CD4-positive, alpha-beta T cell treated with Interleukin-10 for 1 hour (primary cell): ENCODE measurements around the gene MAP4.
A peak's percentile ranks its signal among the peaks of the same experiment; 100 is the strongest.
"Not testable (repeated sequence)": the region's sequence is repeated elsewhere in the genome, so short reads cannot be mapped to it uniquely, and the experiment has no call there.

Experiments used
- DNase-seq: peaks from one replicate; pipeline ENCODE4 v3.0.0-alpha.2; 2020

Gene MAP4

GRCh38 chr3:48015431-48016180 is 610 bp downstream of the MAP4 start:
- DNase-seq = no peak

DNA sequence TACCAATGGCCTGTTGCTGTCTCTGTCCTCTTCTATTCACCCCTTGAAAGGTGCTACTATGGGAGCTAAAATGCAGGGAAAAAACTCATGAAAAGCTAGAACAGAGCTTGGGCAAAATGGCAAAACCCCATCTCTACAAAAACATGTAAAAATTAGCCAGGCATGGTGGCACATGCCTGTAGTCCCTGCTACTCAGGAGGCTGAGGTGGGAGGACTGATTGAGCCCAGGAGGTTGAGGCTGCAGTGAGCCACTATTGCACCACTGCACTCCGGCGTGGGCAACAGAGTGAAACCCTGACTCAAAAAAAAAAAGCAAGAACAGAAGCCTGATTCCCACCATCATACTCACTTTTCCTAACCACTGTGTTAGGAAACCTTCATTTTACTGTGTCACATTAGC is 1.9 kb downstream of the MAP4 start:
- DNase-seq = no peak

DNA sequence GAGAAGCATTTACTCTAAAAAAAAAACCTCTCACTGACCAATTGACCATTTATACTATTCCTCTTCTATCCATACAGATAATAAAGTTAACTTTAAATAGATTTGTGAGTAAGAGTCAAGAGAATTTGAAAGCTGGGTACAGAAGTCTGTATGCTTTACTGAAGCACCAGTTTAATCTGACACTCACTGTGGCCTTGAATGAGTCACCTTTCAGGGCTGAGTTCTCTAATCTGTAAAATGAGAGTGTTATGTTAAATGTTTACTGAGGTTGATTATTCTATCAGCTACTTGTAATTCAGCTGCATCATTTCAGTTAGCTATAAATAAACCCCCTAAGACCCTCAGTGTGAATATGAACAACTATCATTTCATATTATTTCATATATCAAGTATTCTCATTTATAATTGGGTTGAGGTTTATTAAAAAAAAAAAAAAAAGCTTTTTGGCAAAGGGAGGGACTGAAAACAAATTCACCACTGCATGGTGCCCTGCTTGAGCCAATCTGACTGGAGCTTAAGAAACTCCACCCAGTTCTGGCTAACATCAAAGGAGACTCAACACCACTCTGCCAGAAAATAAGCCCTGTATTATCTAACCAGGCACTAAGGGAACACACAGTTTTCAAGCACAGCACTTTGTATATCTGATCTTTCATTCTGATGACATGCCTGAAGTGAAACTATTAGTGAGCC is 2.8 kb downstream of the MAP4 start:
- no peak for DNase-seq

GRCh38 chr3:48012659-48013058 is 3.6 kb downstream of the MAP4 start:
- no peak for DNase-seq

GRCh38 chr3:48008066-48008465 is 8.2 kb downstream of the MAP4 start:
- not testable (repeated sequence) for DNase-seq

- not testable (repeated sequence) for DNase-seq
Observed at GRCh38 chr3:48007361-48007760, 8.9 kb downstream of the MAP4 start.

DNA sequence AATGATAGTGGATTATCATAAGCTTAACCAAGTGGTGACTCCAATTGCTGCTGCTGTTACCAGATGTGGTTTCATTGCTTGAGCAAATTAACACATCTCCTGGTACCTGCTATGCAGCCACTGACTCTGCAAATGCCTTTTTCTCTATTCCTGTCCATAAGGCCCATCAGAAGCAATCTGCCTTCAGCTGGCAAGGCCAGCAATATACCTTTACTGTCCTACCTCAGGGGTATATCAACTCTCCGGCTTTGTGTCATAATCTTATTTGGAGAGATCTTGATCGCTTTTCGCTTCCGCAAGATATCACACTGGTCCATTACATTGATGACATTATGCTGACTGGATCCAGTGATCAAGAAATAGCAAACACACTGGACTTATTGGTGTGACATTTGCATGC is 9.4 kb downstream of the MAP4 start:
- not testable (repeated sequence) for DNase-seq

- DNase-seq = no peak
Observed at GRCh38 chr3:48004694-48005093, 11.5 kb downstream of the MAP4 start.

DNA sequence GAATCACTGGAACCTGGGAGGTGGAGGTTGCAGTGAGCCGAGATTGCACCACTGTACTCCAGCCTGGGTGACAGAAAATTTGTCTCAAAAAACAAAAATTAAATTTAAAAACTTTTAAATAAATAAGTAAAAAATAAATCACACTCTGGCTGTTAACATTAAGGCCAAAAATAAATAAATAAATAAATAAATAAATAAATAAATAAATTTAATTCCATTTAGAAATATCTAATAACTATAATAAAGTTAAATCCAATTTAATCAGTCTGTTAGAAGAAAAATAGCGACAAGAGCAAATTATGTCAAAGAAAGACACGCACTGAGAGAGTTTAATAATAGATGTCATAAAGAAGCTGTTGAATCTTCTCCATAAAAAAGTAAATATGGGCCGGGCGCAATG is 13.4 kb downstream of the MAP4 start:
- DNase-seq = no peak

DNA sequence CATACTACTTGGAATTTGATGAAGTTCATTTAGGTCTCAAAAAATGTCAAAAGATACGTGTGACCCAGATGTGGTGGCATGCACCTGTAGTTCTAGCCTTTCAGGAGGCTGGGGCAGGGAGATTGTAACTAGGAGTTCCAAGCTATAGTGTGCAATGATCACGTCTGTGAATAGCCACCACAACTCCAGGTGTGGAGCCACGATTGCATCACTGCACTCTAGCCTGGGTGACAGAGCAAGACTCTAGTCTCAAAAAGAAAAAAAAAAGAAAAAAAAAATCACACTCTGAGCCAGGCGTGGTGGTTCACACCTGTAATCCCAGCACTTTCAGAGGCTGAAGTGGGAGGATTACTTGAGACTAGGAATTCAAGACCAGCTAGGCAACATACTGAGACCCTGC is 14.2 kb downstream of the MAP4 start:
- no peak for DNase-seq

DNA sequence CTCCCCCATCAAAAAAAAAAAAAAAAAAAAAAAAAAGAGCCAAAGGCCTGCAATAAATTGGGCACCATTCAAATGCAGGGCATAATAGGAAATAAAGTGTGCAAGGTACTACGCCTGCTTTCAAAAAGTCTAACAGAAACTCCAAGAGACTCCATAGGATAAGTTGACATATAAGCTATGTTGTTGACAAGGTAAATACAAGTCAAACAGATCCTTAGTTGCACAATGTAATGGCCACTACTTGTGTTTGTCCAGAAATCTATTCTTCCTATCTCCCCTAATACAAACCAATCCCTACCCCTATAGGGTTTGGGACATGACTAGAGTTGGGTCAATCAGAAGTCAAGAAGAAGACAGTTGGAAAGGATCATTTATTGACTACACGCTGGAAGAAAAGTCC is 16.0 kb downstream of the MAP4 start:
- no peak for DNase-seq

- no peak for DNase-seq
Observed at GRCh38 chr3:47996440-47996839, 19.8 kb downstream of the MAP4 start.

- no peak for DNase-seq
Observed at GRCh38 chr3:47994180-47994579, 22.0 kb downstream of the MAP4 start.

DNA sequence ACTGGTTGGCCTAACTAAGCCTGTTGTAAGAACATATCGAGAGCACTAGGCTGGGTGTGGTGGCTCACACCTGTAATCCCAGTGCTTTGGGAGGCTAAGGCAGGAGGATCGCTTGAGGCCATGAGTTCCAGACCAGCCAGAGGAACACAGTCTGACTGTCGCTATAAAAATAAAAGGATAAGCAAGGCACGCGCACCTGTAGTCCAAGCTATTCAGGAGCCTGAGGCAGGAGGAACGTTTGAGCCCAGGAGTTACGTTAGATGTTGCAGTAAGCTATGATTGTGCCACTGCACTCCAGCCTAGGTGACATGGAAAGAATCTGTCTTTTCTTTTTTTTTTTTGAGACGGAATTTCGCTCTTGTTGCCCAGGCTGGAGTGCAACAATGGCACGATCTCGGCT is 24.9 kb downstream of the MAP4 start:
- no peak for DNase-seq

DNA sequence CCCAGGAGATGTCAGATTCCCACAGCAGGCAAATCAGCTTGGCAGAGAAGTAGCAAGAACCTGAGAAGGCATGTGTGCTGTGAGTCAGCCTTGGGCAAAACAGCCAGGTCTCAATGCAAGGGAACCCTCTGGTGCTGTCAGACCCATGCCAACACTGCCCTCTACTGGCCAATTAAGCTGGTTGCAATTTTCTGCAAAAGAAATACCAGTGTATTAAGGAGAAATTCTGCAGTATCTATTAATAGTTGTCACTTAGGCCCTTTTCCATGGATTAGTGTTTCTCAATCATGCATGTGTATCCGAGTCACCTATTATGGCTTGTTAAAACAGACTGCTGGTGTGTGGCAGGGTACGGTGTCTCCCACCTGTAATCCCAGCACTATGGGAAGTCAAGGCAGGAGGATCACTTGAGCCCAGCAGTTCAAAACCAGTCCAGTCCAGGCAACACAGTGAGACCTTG is 26.2 kb downstream of the MAP4 start:
- peak; percentile 82 for DNase-seq

DNA sequence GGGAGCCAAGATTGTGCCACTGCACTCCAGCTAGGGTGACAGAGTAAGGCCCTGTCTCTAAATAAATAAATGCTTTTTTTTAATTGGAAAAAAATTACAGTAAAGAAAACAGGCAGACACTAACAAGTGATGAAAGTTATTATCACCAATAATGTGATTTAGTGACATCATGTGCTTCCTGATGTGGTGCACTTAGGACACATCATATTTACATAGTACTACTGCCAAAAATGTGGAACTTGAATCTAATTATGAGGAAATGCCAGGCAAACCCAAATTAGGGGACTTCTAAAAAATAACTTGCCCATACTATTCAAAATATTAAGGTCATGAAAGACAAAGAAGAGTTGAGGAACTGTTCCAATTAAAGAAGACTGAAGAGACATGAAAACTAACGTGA is 30.8 kb downstream of the MAP4 start:
- no peak for DNase-seq

DNA sequence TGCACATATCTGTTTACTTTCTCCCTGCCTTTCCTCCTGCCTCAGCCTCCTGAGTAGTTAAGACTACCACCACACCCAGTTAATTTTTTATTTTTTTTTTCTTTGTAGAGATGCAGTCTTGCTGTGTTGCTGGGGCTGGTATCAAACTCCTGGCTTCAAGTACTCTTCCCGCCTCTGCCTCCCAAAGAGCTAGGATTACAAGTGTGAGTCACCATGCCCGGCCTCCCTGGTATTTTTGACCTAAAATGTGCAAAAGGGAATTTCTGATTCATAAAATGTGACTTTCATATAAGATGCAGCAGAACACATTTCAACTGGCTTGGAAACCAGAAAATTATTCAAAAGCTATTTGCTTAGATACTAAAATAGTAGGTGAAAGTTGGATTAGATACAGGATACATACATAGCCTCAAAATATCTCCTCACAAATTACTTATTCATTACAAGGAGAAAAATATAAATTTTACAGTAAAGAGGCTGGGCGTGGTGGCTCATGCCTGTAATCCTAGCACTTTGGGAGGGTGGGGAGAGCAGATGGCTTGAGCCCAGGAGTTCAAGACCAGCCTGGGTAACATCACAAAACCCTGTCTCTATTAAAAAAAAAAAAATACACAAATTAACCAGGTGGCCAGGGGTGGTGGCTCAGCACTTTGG is 32.0 kb downstream of the MAP4 start:
- no peak for DNase-seq

DNA sequence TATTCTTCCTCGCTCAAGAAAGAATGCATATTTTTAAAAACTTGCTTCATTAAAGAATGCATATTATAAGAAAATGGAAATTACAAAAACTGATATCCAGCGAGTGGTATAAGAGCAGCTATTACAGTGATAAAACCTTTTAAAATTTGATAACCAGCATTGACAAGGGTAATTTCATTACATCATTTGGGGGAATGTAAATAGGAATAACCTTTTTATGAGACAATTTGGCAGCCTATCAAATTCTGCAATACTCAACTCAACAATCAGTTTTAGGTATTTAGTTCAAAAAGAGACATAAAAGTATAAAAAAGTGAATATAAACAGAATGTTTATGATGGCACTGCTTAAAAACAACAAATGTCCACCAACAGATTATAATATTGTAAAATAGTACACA is 35.4 kb downstream of the MAP4 start:
- no peak for DNase-seq

DNA sequence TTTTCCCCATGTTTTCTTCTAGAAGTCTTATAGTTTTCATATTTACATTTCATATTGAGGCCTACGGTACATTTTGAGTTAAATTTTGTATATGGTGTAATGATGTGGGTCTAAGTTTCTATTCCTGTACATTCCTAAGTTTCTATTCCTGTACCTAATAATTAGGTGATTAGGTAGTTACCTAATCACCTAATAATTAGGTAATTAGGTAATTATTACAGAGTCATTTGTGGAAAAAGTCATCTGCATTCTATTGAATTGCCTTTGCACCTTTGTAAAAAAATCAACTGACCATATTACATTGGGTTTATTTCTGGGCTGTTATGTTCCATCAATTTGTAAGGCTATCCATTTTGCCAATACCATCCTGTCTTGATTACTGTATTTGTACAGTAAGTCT is 37.1 kb downstream of the MAP4 start:
- DNase-seq = no peak

GRCh38 chr3:47978386-47978785 is 37.8 kb downstream of the MAP4 start:
- no peak for DNase-seq

- DNase-seq = no peak
Observed at GRCh38 chr3:47976135-47976732, 40.0 kb downstream of the MAP4 start.

DNA sequence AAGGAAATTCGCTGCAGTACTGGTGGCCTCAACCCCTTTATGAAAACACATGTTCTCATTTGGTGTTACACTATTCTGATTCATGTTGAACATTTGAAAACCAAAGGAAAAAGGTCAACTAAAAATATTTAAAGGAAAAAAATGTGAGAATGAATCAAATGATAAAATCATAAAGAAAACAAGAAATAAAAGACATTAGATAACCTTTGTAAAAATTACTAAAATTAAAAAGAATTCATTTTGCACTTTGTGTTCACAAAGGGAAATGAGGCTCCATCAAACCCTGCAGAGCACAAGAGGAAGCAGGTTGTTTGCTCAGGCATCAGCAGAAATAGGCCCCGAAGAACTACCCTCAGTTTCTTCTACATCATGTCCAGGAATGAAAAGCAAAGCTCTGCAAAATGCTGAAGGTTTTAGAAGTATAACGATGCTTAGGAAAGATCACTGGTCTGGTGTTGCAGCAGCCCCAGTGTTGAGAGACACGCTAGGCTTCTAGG is 41.2 kb downstream of the MAP4 start:
- no peak for DNase-seq

DNA sequence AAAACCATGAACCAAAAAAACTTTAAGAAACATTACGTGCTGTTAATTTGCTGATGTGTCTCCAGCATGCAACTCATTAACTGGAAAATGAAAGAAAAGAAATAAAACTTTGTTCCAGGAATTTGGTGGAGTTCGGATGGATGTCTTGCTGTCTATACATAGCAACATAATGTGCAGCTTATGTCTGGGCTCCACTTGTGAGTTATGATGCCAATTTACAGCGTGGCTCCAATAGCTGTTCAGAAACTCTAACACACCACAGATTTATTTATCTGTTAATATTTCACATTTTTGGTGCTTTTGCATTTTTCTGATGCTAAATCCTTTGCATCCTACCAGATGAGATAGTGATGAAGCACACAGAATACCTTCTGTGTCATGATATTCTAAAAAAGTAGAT is 45.1 kb downstream of the MAP4 start:
- no peak for DNase-seq

- no peak for DNase-seq
Observed at GRCh38 chr3:47964740-47965139, 51.5 kb downstream of the MAP4 start.
